HG03571 (cell line): ENCODE data around the gene ARFGAP3.
"Not testable (repeated sequence)": the region's sequence is repeated elsewhere in the genome, so short reads cannot be mapped to it uniquely, and the experiment has no call there.

ENCODE experiments used
- ATAC-seq: cut with Tn5 transposase; IDR thresholded peaks from one replicate; pipeline ENCODE4 v1.9.1; 2021; ENCODE audit not compliant: unreplicated experiment

The ARFGAP3 gene

GRCh38 chr22:42770941-42771647 is 86.0 kb downstream of the ARFGAP3 start:
- ATAC-seq: no peak

- ATAC-seq: no peak
These were observed 86.7 kb downstream of the ARFGAP3 start for GRCh38 chr22:42770448-42770726.

DNA sequence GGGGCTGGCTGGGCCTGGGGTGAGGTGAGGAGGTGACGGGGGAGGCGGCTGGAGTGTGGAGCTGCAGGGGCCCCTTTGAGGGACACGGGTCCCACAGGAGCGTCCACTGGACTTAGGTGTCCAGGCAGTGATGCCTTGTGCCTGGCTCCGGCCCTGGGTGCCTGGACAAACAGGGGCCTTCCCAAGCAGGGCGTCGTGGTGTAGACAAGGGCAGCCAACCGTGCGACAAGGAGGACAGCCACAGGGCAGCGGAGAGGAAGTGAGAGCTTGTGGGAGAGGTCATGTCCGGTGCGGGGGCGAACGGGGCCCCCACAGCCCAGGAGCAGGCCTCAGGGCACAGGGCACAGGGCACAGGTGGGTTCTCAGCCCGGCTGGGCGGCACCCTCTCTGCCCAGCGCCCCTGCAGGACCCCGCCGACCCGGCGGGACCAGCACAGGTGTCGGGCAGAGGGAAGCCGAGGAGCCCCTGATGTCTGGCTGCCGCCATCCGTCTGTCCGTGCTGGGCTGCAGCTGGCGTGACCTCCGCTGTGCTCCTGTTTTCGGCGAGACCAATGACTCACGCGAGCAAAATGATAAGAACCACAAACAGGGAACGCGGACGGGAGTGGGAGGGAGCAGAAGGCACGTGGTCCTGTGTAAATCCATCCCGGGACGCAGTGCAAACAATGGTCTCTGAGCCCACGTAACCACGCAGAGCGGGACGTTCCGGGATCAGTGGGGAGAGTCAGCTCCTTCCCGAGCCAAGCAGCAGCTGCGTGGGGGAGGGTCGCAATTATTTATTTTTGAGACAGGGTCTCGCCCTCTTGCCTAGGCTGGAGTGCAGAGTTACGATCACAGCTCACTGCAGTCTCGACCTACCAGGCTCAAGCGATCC is 87.3 kb downstream of the ARFGAP3 start:
- no peak for ATAC-seq

DNA sequence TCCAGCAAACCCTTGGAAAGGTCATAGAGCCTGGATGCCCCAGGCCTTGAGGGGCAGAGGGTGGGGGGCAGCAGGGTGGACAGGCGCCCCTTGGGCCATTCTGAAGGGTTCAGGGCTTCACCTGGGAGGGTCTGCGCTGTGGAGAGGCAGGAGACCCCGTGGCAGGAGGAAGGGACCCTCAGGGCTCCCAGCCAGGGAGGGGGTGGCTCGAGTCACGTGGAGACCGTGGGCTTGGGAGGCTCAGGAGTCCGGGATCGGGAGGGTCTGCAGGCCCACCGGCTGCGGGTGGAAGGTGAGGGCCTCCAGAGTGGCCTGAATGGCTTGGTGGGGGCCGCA is 87.9 kb downstream of the ARFGAP3 start:
- ATAC-seq: no peak

DNA sequence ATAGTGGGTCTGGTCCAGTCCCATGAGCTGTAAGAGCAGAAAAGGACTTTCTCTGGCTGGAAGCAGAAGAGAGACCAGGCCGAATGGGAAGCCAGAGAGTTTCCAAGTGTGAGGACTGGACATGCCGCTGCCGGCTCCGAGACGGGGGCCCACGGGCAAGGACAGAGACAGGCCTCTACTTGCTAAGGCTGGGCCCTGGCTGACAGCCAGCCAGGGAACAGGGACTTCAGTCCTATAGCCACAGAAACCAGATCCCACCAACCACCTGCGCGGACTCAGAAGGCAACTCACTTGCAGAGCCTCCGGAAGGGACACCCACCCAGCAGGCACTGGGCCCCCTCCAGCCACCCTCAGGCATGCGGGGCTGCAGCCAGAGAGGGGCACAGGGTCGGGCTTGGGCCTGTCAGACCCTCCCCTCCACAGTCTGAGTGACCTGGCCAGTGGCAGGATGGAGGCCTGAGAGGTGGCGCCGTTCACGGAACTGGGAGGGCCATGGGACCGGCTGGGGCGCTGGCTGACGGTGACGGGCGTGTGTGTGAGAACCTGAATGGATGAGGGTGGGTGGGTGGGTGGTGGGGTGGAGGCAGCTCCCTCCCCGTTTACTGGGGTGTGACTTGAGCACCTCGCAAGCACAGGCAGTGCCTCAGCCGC is 88.6 kb downstream of the ARFGAP3 start:
- ATAC-seq: no peak

DNA sequence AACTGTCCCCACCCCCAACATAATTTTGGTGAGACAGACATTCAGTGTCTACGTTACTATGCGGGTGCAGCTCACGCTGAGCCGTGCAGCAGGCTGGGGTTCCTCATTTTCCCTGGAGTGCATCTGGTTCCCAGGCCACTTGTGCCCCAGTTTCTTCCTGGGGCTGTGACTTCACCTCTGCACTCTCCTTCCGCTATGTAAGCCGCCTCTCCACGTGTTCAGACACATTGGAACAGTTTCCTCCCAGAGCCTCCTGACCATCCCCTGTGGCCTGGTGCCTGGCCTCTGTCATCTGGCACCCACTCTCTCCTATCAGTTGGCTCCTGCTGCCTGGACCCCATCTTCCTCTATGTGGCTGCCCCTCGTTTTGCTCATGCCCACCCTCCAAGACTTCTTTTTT is 90.2 kb downstream of the ARFGAP3 start:
- no peak for ATAC-seq

- ATAC-seq: no peak
These were observed 92.1 kb downstream of the ARFGAP3 start for GRCh38 chr22:42764895-42765363.

DNA sequence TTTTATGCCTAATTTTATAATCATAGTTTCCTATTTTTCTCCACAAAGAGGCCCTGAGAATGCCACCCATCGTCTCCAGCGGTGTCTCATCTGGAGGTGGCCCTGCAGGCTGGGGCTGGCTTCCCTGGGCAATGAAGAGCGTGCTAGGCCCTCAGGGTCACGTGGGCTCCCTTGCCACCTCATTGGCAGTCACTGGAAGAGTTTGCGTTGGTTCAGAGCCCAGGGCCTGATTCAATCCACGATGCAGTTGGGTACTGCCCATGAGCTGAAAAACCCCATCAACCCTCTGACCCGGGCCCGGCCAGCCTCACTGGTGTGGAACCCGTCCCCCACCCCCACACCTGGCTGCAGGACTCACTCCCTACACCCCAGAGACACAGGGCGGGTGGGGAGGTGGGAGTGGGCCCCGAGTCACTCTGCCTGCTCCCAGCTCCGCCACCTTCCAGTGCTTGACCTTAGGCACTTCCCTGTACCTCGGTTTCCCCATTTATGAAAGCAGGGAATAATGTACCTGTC is 93.0 kb downstream of the ARFGAP3 start:
- ATAC-seq: no peak

- ATAC-seq: no peak
These were observed 96.1 kb downstream of the ARFGAP3 start for GRCh38 chr22:42760806-42761565.

- no peak for ATAC-seq
These were observed 98.0 kb downstream of the ARFGAP3 start for GRCh38 chr22:42758931-42759629.

GRCh38 chr22:42755553-42755952 is 101.5 kb downstream of the ARFGAP3 start:
- not testable (repeated sequence) for ATAC-seq

- ATAC-seq: not testable (repeated sequence)
These were observed 102.0 kb downstream of the ARFGAP3 start for GRCh38 chr22:42755121-42755520.

DNA sequence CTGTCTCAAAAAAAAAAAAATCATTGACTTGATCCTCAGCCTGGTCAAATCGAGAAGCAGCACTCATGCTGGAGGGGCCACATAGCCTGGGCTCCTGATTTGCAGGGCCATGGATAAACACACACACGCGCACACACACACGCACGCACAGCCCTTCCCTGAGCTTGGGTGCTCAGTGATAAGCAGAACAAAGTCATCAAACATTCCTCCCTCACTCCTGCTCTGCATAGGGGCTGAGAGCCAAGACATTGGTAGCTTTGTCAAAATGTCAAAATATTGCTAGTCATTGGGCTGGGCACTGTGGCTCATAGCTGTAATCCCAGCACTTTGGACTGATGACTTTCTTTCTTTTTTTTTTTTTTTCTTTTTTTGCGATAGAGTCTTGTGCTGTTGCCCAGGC is 102.4 kb downstream of the ARFGAP3 start:
- ATAC-seq: no peak

- no peak for ATAC-seq
These were observed 104.2 kb downstream of the ARFGAP3 start for GRCh38 chr22:42752912-42753311.

- no peak for ATAC-seq
These were observed 104.8 kb downstream of the ARFGAP3 start for GRCh38 chr22:42752230-42752746.

DNA sequence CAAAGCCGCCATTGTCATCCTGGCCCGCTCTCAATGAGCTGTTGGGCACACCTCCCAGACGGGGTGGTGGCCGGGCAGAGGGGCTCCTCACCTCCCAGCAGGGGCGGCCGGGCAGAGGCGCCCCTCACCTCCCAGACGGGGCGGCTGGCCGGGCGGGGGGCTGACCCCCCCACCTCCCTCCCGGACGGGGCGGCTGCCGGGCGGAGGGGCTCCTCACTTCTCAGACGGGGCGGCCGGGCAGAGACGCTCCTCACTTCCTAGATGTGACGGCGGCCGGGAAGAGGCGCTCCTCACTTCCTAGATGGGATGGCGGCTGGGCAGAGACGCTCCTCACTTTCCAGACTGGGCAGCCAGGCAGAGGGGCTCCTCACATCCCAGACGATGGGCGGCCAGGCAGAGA is 106.7 kb downstream of the ARFGAP3 start:
- not testable (repeated sequence) for ATAC-seq

DNA sequence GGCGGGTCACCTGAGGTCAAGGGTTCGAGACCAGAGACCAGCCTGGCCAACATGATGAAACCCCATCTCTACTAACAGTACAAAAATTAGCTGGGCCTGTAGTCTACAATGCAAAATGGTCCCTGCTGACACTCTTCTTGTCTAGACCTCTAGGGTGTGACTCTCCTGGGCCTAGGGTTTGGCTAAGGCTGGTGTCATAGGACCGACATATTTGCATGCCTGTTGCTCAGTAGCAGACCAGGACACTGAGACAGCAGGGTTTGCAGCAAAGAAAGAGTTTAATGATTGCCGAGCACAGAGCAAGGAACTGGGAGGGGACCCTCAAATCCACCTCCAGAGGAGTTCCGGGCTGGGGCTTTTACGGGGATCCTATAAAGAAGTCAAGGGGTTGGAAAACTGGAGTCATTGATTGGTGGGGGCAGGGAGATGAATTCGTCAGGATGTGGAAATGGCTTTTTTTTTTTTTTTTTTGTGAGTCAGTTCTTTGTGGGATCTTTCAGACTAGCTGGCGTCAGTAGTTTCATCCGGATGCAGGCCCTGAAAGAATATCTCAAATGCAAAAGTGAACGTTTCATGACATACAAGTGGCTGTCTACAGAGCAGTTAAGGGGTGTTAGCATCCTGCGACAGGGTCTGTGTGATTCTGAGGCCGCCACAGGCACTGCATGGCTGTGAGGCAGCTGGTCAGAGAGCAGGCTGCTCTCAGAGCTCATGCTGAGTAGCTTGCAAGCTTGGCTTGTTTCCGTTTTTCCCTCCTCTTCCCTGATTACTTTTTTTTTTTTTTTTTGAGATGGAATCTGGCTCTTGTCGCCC is 109.2 kb downstream of the ARFGAP3 start:
- ATAC-seq: no peak
